OCI-LY7 (cell line): ENCODE data around the gene RET. TPM values are rescaled to one million over a fixed set of nuclear protein-coding genes. Genes with fewer than 3 reads are reported as not detected.

ENCODE experiments used
- BruUV-seq: library from RNA; stranded (reverse); fragments of 400-500 nt; replicated peaks from 2 replicates; lab custom pipeline; 2021; lab: Mats Ljungman, UMichigan
- CTCF ChIA-PET: fragments of 300-600 bp; sonication (Branson Sonifier 250); formaldehyde crosslinking; loops from one replicate; lab custom pipeline; 2022; ENCODE audit warnings: antibody characterized with exemption; ENCODE audit not compliant: unreplicated experiment; lab: Charles Lee
- POLR2A ChIA-PET: fragments of 300-600 bp; sonication (Branson Sonifier 250); formaldehyde crosslinking; loops from one replicate; lab custom pipeline; 2022; ENCODE audit warnings: antibody characterized with exemption; lab: Charles Lee
- DNase-seq: peaks from one replicate; pipeline ENCODE4 v3.0.0-alpha.2; 2015; ENCODE audit warnings: low spot score
- H2AFZ ChIP-seq: fragments of 200-600 bp; sonication (generic), shearing (Covaris generic); 2 replicates; pipeline ENCODE4 v1.6.1; 2014; ENCODE audit warnings: mild to moderate bottlenecking, antibody characterized with exemption, low read length, moderate library complexity
- H3K27ac ChIP-seq: fragments of 200-600 bp; sonication (generic); 2 replicates; pipeline ENCODE4 v1.5.1; 2014; ENCODE audit warnings: mixed run types, low read depth, mild to moderate bottlenecking, moderate library complexity, low read length, inconsistent platforms; ENCODE audit not compliant: poor library complexity, severe bottlenecking
- H3K36me3 ChIP-seq: fragments of 200-600 bp; sonication (generic); 2 replicates; pipeline ENCODE4 v1.6.1; 2014; ENCODE audit warnings: mild to moderate bottlenecking, antibody characterized with exemption, low read length, moderate library complexity, mixed read lengths; ENCODE audit not compliant: insufficient read depth
- H3K4me1 ChIP-seq: fragments of 200-600 bp; sonication (generic); 2 replicates; pipeline ENCODE4 v1.5.1; 2014; ENCODE audit warnings: mild to moderate bottlenecking, low read length; ENCODE audit not compliant: insufficient read depth, poor library complexity, severe bottlenecking
- H3K4me2 ChIP-seq: fragments of 200-600 bp; sonication (generic); 2 replicates; pipeline ENCODE4 v1.6.1; 2014; ENCODE audit warnings: mild to moderate bottlenecking, low read length
- H3K4me3 ChIP-seq: fragments of 200-600 bp; sonication (generic); 2 replicates; pipeline ENCODE4 v1.5.1; 2014; ENCODE audit warnings: mild to moderate bottlenecking, low read depth, low read length; ENCODE audit not compliant: poor library complexity, severe bottlenecking
- H3K79me2 ChIP-seq: fragments of 200-600 bp; sonication (generic); 2 replicates; pipeline ENCODE4 v1.6.1; 2016; ENCODE audit warnings: low read depth, mild to moderate bottlenecking, low read length, moderate library complexity, mixed read lengths; ENCODE audit not compliant: insufficient read depth
- H3K9me2 ChIP-seq: fragments of 200-600 bp; sonication (generic); 2 replicates; pipeline ENCODE4 v1.6.1; 2016; ENCODE audit warnings: mild to moderate bottlenecking, low read length, mixed read lengths; ENCODE audit not compliant: insufficient read depth
- H3K9me3 ChIP-seq: fragments of 200-600 bp; sonication (generic); 2 replicates; pipeline ENCODE4 v1.6.1; 2014; ENCODE audit warnings: mild to moderate bottlenecking, mixed run types, low read length, mixed read lengths
- H4K20me1 ChIP-seq: fragments of 200-600 bp; sonication (generic); 2 replicates; pipeline ENCODE4 v1.6.1; 2014; ENCODE audit warnings: mild to moderate bottlenecking, antibody characterized with exemption, low read length, moderate library complexity, mixed read lengths; ENCODE audit not compliant: insufficient read depth
- EZH2phosphoT487 ChIP-seq: fragments of 200-600 bp; sonication (generic); IDR thresholded peaks from 2 replicates; pipeline ENCODE4 v1.6.1; 2018; ENCODE audit warnings: low read depth, borderline replicate concordance, mild to moderate bottlenecking, mixed run types, antibody characterized with exemption, low read length, moderate library complexity, mixed read lengths
- intact Hi-C: fragments of 100-400 bp; cut with micrococcal nuclease; formaldehyde crosslinking; loops from one replicate; pipeline ENCODE4 v1.10.0; 2022; ENCODE audit not compliant: unreplicated experiment
- total RNA-seq, 2 experiments: library from RNA; depleted of rRNA in 1 of 2; stranded (reverse); fragments of >200 nt in 1 of 2; shearing (Covaris generic) in 1 of 2; gene quantifications; 2 replicates each; pipeline ENCODE4 v1.2.3, GENCODE V29; 2014 to 2022
- TF ChIP-seq, protein P1 (sequence below): fragments of 200-600 bp; sonication (generic); conservative IDR thresholded peaks from 2 replicates; pipeline ENCODE4 v1.5.1; 2014; ENCODE audit warnings: mild to moderate bottlenecking, antibody characterized with exemption, low read length, moderate library complexity, mixed read lengths

RET gene
- total RNA-seq, 2 experiments from 2014 or later: 0.06 TPM; not detected in 1

DNA sequence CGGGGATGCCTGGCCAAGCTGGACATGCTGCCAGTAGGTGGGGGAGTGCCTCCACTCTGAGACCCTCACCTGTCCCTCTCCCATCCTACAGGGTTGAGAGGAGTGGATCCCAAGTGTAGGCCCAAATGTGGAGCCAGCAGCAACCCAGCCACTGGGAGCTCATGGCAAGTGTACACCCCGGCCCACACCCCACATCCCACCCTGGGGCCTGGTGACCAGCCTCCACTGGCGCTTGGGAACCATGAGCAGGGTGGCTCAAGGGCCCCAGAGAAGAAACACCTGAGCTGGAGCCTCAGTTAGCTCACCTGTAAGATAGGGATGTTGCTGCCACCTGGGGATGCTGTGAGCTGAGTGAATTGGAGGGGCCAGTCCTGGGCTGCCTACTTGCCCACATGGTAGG lies 10.4 kb upstream of the RET start:
- no peak for TF ChIP-seq EZH2phosphoT487
- TF ChIP-seq, protein P1, sequence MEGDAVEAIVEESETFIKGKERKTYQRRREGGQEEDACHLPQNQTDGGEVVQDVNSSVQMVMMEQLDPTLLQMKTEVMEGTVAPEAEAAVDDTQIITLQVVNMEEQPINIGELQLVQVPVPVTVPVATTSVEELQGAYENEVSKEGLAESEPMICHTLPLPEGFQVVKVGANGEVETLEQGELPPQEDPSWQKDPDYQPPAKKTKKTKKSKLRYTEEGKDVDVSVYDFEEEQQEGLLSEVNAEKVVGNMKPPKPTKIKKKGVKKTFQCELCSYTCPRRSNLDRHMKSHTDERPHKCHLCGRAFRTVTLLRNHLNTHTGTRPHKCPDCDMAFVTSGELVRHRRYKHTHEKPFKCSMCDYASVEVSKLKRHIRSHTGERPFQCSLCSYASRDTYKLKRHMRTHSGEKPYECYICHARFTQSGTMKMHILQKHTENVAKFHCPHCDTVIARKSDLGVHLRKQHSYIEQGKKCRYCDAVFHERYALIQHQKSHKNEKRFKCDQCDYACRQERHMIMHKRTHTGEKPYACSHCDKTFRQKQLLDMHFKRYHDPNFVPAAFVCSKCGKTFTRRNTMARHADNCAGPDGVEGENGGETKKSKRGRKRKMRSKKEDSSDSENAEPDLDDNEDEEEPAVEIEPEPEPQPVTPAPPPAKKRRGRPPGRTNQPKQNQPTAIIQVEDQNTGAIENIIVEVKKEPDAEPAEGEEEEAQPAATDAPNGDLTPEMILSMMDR: no peak
- BruUV-seq: no TSS peak
- no peak for DNase-seq
- Histone ChIP-seq H3K36me3 (no peaks in the 10 kb centered on the region), H3K4me1 (no peaks in the 10 kb centered on the region), H3K79me2 (no peaks in the 10 kb centered on the region), H3K9me3 (no peaks in the 10 kb centered on the region), H3K4me2 (no peak overlapping the region), H2AFZ (no peak overlapping the region), H3K9me2 (no peaks in the 10 kb centered on the region), H3K4me3 (no peak overlapping the region), H3K27ac (no peak overlapping the region), H4K20me1 (no peaks in the 10 kb centered on the region)
- intact Hi-C loops: no loop called here
- ChIA-PET POLR2A (no interaction called here), CTCF (no interaction called here)

DNA sequence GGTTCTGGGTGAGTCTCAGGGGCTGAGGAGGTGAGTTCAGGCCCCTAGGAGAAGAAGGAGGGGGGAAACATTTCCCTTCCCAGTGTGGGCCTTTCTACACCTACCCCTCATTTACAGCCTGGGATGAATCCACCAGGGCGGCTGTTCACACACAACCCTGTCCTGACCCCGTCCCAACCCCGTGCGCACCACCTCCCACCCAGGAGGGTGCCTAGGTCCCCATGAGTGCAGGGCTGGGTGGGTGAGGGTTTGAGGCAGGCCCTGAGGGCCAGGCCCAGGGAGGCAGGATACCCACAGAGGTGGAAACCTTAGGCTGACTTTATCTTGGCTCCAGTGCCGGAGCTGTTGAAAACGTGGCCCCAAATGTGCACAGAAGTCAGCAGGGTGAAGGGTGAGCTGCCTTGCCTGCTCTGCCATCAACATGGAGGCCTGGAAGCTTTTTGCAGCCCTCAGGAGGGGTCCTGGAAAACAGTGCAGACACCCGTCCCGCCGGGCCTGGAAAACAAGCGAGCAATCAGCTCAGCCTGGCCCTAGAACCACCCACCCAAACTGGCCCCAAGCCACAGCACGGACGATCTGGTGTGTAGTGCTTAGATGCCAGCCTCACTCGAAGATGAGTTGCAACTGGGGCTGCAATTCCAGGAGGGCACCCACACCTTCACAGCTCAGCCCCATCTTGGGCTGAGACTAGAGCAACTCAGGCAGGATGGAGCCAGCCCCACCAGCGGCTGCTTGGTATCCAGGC lies 9.3 kb upstream of the RET start:
- H3K36me3 ChIP-seq: no peaks in the 10 kb centered on the region
- H3K4me3 ChIP-seq: no peak overlapping the region
- H3K4me1 ChIP-seq: no peaks in the 10 kb centered on the region
- H3K4me2 ChIP-seq: no peak overlapping the region
- no peak overlapping the region for H3K27ac ChIP-seq
- intact Hi-C loops: no loop called here
- CTCF ChIA-PET: no interaction called here
- no TSS peak for BruUV-seq
- no peaks in the 10 kb centered on the region for H4K20me1 ChIP-seq
- H3K9me2 ChIP-seq: no peaks in the 10 kb centered on the region
- DNase-seq: no peak
- no peak overlapping the region for H2AFZ ChIP-seq
- no peaks in the 10 kb centered on the region for H3K79me2 ChIP-seq
- no peaks in the 10 kb centered on the region for H3K9me3 ChIP-seq
- TF ChIP-seq EZH2phosphoT487: no peak
- TF ChIP-seq, protein P1: no peak
- POLR2A ChIA-PET: no interaction called here

DNA sequence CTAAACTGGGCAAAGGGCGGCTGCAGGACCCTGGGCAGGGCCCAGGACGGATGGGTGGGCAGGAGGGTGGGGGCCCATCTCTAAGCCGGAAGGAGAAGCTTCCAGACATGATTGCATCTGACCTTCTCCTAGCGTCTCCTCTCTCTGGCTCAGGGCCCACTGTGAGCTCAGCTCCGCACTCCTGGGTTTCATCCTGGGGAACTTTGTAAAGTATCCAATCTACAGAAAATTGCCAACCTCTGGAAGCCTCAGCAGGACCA lies 8.8 kb upstream of the RET start:
- H3K27ac ChIP-seq: no peak overlapping the region
- no peaks in the 10 kb centered on the region for H3K9me3 ChIP-seq
- DNase-seq: no peak
- POLR2A ChIA-PET: no interaction called here
- no TSS peak for BruUV-seq
- CTCF ChIA-PET: no interaction called here
- H3K4me3 ChIP-seq: no peak overlapping the region
- no peak overlapping the region for H2AFZ ChIP-seq
- no peak overlapping the region for H3K4me2 ChIP-seq
- H4K20me1 ChIP-seq: no peaks in the 10 kb centered on the region
- no peaks in the 10 kb centered on the region for H3K79me2 ChIP-seq
- intact Hi-C loops: no loop called here
- no peaks in the 10 kb centered on the region for H3K4me1 ChIP-seq
- TF ChIP-seq, protein P1: no peak
- TF ChIP-seq EZH2phosphoT487: no peak
- no peaks in the 10 kb centered on the region for H3K36me3 ChIP-seq
- H3K9me2 ChIP-seq: no peaks in the 10 kb centered on the region
